Activated CD8-positive, alpha-beta memory T cell treated with anti-CD3 and anti-CD28 coated beads, Interleukin-2, amount 50 U/mL, for 4 hours (primary cell): ENCODE results near the gene ANKLE2.

Experiments
- DNase-seq: peaks from one replicate; pipeline ENCODE4 v3.0.0-alpha.2; 2020

ANKLE2 gene

GRCh38 chr12:132677492-132677891 lies 84.1 kb downstream of the ANKLE2 start:
- no peak for DNase-seq

GRCh38 chr12:132675757-132676432 lies 85.7 kb downstream of the ANKLE2 start:
- no peak for DNase-seq
